PC-3 (cell line): Measurements from ENCODE around the gene KRT86. TPM values are rescaled to one million over a fixed set of nuclear protein-coding genes. Genes with fewer than 3 reads are reported as not detected.
A peak's percentile ranks its signal among the peaks of the same experiment; 100 is the strongest.

Source experiments
- ATAC-seq: fragments of 200-7000 bp; cut with Tn5 transposase; 2 replicates; pipeline ENCODE4 v1.9.1; 2020; ENCODE audit warnings: mild to moderate bottlenecking, moderate library complexity
- BruUV-seq: library from RNA; stranded (reverse); fragments of 400-500 nt; replicated peaks from 2 replicates; lab custom pipeline; 2021; lab: Mats Ljungman, UMichigan
- CTCF ChIA-PET: fragments of 300-600 bp; sonication (Branson Sonifier 250); formaldehyde crosslinking; loops from one replicate; lab custom pipeline; 2022; ENCODE audit warnings: antibody characterized with exemption; lab: Charles Lee
- POLR2A ChIA-PET: fragments of 300-600 bp; sonication (Branson Sonifier 250); formaldehyde crosslinking; loops from one replicate; lab custom pipeline; 2022; ENCODE audit warnings: antibody characterized with exemption; ENCODE audit not compliant: unreplicated experiment; lab: Charles Lee
- DNase-seq: peaks from one replicate; pipeline ENCODE4 v3.0.0-alpha.2; 2015
- H2AFZ ChIP-seq: fragments of 300-600 bp; sonication (generic); 2 replicates; pipeline ENCODE4 v1.6.0; 2016; ENCODE audit warnings: antibody characterized with exemption, low read length
- H3F3A ChIP-seq: fragments of 300-600 bp; sonication (generic); one replicate; pipeline ENCODE4 v1.6.0; 2017; ENCODE audit warnings: antibody characterized with exemption, low read length, control low read depth, mild to moderate bottlenecking; ENCODE audit not compliant: unreplicated experiment
- H3K27ac ChIP-seq: fragments of 300-600 bp; sonication (generic); 2 replicates; pipeline ENCODE4 v1.5.1; 2016; ENCODE audit warnings: mild to moderate bottlenecking, low read length
- H3K27me3 ChIP-seq: fragments of 300-600 bp; sonication (generic); 2 replicates; pipeline ENCODE4 v1.6.1; 2016; ENCODE audit warnings: low read length, mixed read lengths
- H3K36me3 ChIP-seq: fragments of 300-600 bp; sonication (generic); 2 replicates; pipeline ENCODE4 v1.6.1; 2016; ENCODE audit warnings: low read depth, mixed run types, low read length, mixed read lengths
- H3K4me1 ChIP-seq: fragments of 300-600 bp; sonication (generic); 2 replicates; pipeline ENCODE4 v1.5.1; 2016; ENCODE audit warnings: low read length; ENCODE audit not compliant: insufficient read depth
- H3K4me2 ChIP-seq: fragments of 300-600 bp; sonication (generic); 2 replicates; pipeline ENCODE4 v1.6.0; 2016; ENCODE audit warnings: low read length
- H3K4me3 ChIP-seq: fragments of 300-600 bp; sonication (generic); 2 replicates; pipeline ENCODE4 v1.5.1; 2016; ENCODE audit warnings: mild to moderate bottlenecking, low read length, mixed read lengths
- H3K79me2 ChIP-seq: fragments of 300-600 bp; sonication (generic); 2 replicates; pipeline ENCODE4 v1.6.1; 2017; ENCODE audit warnings: low read length, mixed read lengths
- H3K9ac ChIP-seq: fragments of 300-600 bp; sonication (generic); 2 replicates; pipeline ENCODE4 v1.6.0; 2016; ENCODE audit warnings: mild to moderate bottlenecking, low read length
- H3K9me2 ChIP-seq: fragments of 300-600 bp; sonication (generic); replicated peaks from 2 replicates; pipeline ENCODE4 v1.6.1; 2016; ENCODE audit warnings: mixed run types, low read length, mixed read lengths
- H3K9me3 ChIP-seq: fragments of 300-600 bp; sonication (generic); 2 replicates; pipeline ENCODE4 v1.6.1; 2016; ENCODE audit warnings: low read length, mixed read lengths
- H4K20me1 ChIP-seq: fragments of 300-600 bp; sonication (generic); 2 replicates; pipeline ENCODE4 v1.6.1; 2016; ENCODE audit warnings: low read length, mixed read lengths
- EZH2 ChIP-seq: fragments of 300-600 bp; sonication (generic); IDR thresholded peaks from one replicate; pipeline ENCODE4 v1.6.1; 2017; ENCODE audit warnings: antibody characterized with exemption, mild to moderate bottlenecking, low read length; ENCODE audit not compliant: unreplicated experiment
- EZH2phosphoT487 ChIP-seq: fragments of 300-600 bp; sonication (generic); IDR thresholded peaks from 2 replicates; pipeline ENCODE4 v1.6.1; 2018; ENCODE audit warnings: mild to moderate bottlenecking, antibody characterized with exemption, low read length, borderline replicate concordance
- intact Hi-C: fragments of 100-400 bp; cut with micrococcal nuclease; formaldehyde crosslinking; loops from 2 replicates; pipeline ENCODE4 v1.9.0; 2023
- total RNA-seq: library from RNA; depleted of rRNA; stranded (reverse); fragments of >200 nt; gene quantifications from 2 replicates; pipeline ENCODE4 v1.2.3, GENCODE V29; 2014
- TF ChIP-seq, protein P1 (sequence below): fragments of 300-600 bp; sonication (generic); conservative IDR thresholded peaks from 2 replicates; pipeline ENCODE4 v1.5.1; 2017; ENCODE audit warnings: antibody characterized with exemption, low read depth, mild to moderate bottlenecking, low read length

The KRT86 gene
- total RNA-seq, 1 experiment from 2014 or later: 1.2 TPM

DNA sequence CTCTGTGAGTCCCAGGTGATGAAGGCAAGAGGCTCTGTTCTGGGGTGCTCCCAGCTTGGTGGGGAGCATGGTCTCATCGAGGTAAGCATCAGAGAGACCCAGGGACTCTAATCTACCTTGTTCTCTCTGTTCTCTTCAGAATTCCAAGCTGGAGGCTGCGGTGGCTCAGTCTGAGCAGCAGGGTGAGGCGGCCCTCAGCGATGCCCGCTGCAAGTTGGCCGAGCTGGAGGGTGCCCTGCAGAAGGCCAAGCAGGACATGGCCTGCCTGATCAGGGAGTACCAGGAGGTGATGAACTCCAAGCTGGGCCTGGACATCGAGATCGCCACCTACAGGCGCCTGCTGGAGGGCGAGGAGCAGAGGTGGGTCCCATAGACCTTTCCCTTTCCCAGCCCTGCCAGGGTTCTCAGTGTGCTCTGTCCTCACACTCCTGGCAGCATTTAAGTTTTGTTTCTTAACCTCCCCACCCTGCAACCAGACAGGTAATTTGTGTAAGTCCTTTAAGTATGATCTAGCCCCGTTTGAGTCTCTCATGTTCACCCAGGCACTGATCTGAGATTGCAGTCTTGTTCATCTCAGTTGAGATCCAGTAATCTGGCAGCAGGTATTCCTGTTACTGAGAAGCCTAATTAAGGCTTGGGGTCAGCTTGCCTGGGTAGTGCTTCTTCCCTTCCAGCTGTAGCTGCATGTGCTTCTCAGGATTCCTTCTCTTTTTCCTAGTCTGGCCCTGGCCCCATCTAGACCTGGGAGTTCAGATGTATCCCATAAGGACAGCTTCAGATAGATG is 31.7 kb downstream of the KRT86 start:
- intact Hi-C loops: no loop called here
- BruUV-seq: no TSS peak
- ATAC-seq (no peak), DNase-seq (no peak)
- ChIA-PET CTCF (interaction anchor here (0.6 kb wide), 1 partner anchor 50 kb away, joined by 3 read pairs; no protein-coding TSS in a partner anchor), POLR2A (no interaction called here)
- no peaks in the 10 kb centered on the region for H4K20me1 ChIP-seq
- H3K36me3 ChIP-seq: no peaks in the 10 kb centered on the region
- H3K79me2 ChIP-seq: no peaks in the 10 kb centered on the region
- H3K27me3 ChIP-seq: no peaks in the 10 kb centered on the region
- H3K9ac ChIP-seq: no peak overlapping the region
- H3K4me2 ChIP-seq: no peak overlapping the region
- no peak overlapping the region for H3K4me3 ChIP-seq
- no peaks in the 10 kb centered on the region for H3K9me3 ChIP-seq
- no peak overlapping the region for H2AFZ ChIP-seq
- H3K4me1 ChIP-seq: peaks cover 11% of the 10 kb centered on the region
- H3K9me2 ChIP-seq: no peaks in the 10 kb centered on the region
- no peaks in the 10 kb centered on the region for H3F3A ChIP-seq
- no peak overlapping the region for H3K27ac ChIP-seq
- TF ChIP-seq, protein P1, sequence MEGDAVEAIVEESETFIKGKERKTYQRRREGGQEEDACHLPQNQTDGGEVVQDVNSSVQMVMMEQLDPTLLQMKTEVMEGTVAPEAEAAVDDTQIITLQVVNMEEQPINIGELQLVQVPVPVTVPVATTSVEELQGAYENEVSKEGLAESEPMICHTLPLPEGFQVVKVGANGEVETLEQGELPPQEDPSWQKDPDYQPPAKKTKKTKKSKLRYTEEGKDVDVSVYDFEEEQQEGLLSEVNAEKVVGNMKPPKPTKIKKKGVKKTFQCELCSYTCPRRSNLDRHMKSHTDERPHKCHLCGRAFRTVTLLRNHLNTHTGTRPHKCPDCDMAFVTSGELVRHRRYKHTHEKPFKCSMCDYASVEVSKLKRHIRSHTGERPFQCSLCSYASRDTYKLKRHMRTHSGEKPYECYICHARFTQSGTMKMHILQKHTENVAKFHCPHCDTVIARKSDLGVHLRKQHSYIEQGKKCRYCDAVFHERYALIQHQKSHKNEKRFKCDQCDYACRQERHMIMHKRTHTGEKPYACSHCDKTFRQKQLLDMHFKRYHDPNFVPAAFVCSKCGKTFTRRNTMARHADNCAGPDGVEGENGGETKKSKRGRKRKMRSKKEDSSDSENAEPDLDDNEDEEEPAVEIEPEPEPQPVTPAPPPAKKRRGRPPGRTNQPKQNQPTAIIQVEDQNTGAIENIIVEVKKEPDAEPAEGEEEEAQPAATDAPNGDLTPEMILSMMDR: peak; percentile 56; the same call in 1 of the 2 replicates
- no peak for TF ChIP-seq EZH2

DNA sequence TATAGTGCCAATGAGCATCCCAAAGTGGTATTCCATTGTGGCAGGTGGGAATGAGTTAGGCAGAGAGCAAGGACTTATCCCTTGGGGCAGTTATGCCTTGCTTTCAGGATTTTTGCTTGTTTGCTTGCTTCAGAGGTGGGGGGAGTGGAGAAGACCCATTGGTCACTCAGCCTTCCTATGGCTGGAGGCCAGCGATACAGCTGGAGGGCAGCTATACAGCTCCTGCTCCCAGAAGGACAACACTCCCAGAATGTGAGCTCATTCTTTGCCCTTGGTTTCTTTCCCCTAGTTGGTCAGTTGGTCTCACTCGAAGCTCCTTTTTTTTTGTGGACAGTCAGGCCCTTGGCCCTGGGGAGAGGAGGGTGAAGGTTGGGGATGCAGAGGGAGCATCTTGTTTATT is 32.3 kb downstream of the KRT86 start:
- Histone ChIP-seq H3K4me2 (no peak overlapping the region), H3K27ac (no peak overlapping the region), H3K9me2 (no peaks in the 10 kb centered on the region), H3K9ac (no peak overlapping the region), H3K27me3 (no peaks in the 10 kb centered on the region), H2AFZ (no peak overlapping the region), H4K20me1 (no peaks in the 10 kb centered on the region), H3F3A (no peaks in the 10 kb centered on the region), H3K36me3 (no peaks in the 10 kb centered on the region), H3K79me2 (no peaks in the 10 kb centered on the region), H3K9me3 (no peaks in the 10 kb centered on the region), H3K4me3 (no peak overlapping the region), H3K4me1 (peaks cover 11% of the 10 kb centered on the region)
- CTCF ChIA-PET: interaction anchor here (0.6 kb wide), 1 partner anchor 51 kb away, joined by 3 read pairs; no protein-coding TSS in a partner anchor
- BruUV-seq: no TSS peak
- TF ChIP-seq EZH2: no peak
- TF ChIP-seq, protein P1: no peak
- TF ChIP-seq EZH2phosphoT487: no peak
- intact Hi-C loops: no loop called here
- POLR2A ChIA-PET: no interaction called here
- no peak for DNase-seq
- no peak for ATAC-seq
